Neural cell (in vitro differentiated cells): Measurements from ENCODE around the gene NMU. TPM values are rescaled to one million over a fixed set of nuclear protein-coding genes. Genes with fewer than 3 reads are reported as not detected.

Experiments used
- H2AFZ ChIP-seq: fragments of 200-600, 300-800 bp; sonication (generic), shearing (Covaris generic); 2 replicates; pipeline ENCODE4 v1.6.0; 2014; ENCODE audit warnings: low read depth, mild to moderate bottlenecking, antibody characterized with exemption, low read length, moderate library complexity
- H3F3A ChIP-seq: fragments of 200-600 bp; shearing (Covaris generic); 2 replicates; pipeline ENCODE4 v1.6.1; 2016; ENCODE audit warnings: mild to moderate bottlenecking, moderate library complexity, mixed read lengths, antibody characterized with exemption, low read length; ENCODE audit not compliant: insufficient read depth, poor library complexity, severe bottlenecking
- H3K27ac ChIP-seq: fragments of 200-600, 300-800 bp; sonication (generic), shearing (Covaris generic); 2 replicates; pipeline ENCODE4 v1.5.1; 2014; ENCODE audit warnings: mild to moderate bottlenecking, low read length, moderate library complexity
- H3K27me3 ChIP-seq: fragments of 300-800, 200-600 bp; sonication (generic), shearing (Covaris generic); 2 replicates; pipeline ENCODE4 v1.6.0; 2014; ENCODE audit warnings: mild to moderate bottlenecking, low read depth, low read length, moderate library complexity; ENCODE audit not compliant: insufficient read depth
- H3K36me3 ChIP-seq: fragments of 300-800, 200-600 bp; sonication (generic), shearing (Covaris generic); 2 replicates; pipeline ENCODE4 v1.5.1; 2014; ENCODE audit warnings: mild to moderate bottlenecking, antibody characterized with exemption, low read length, moderate library complexity; ENCODE audit not compliant: insufficient read depth
- H3K4me2 ChIP-seq: fragments of 300-800, 200-600 bp; sonication (generic), shearing (Covaris generic); 2 replicates; pipeline ENCODE4 v1.6.0; 2014; ENCODE audit warnings: mild to moderate bottlenecking, low read length
- H3K4me3 ChIP-seq: fragments of 300-800, 200-600 bp; sonication (generic), shearing (Covaris generic); 2 replicates; pipeline ENCODE4 v1.5.1; 2014; ENCODE audit warnings: mild to moderate bottlenecking, low read length, moderate library complexity
- H3K79me2 ChIP-seq: fragments of 200-600 bp; shearing (Covaris generic); replicated peaks from 2 replicates; pipeline ENCODE4 v1.6.0; 2014; ENCODE audit warnings: mild to moderate bottlenecking, low read length, moderate library complexity; ENCODE audit not compliant: insufficient read depth
- H3K9ac ChIP-seq: fragments of 300-800, 200-600 bp; sonication (generic), shearing (Covaris generic); 2 replicates; pipeline ENCODE4 v1.6.1; 2016; ENCODE audit warnings: mild to moderate bottlenecking, low read length, mixed read lengths
- H3K9me2 ChIP-seq: fragments of 200-600 bp; shearing (Covaris generic); 2 replicates; pipeline ENCODE4 v1.6.1; 2016; ENCODE audit warnings: mild to moderate bottlenecking, low read length, mixed read lengths; ENCODE audit not compliant: insufficient read depth
- H3K9me3 ChIP-seq: fragments of 200-600, 300-800 bp; sonication (generic), shearing (Covaris generic); 2 replicates; pipeline ENCODE4 v1.6.1; 2016; ENCODE audit warnings: mild to moderate bottlenecking, mixed run types, low read length, moderate library complexity, mixed read lengths
- H4K20me1 ChIP-seq: fragments of 200-600 bp; shearing (Covaris generic); 2 replicates; pipeline ENCODE4 v1.6.1; 2016; ENCODE audit warnings: mild to moderate bottlenecking, mixed run types; ENCODE audit not compliant: insufficient read depth
- CTCF ChIP-seq: fragments of 450-650 bp; IDR thresholded peaks from 2 replicates; pipeline ENCODE4 v1.5.1; 2014; ENCODE audit warnings: antibody characterized with exemption, mild to moderate bottlenecking, moderate library complexity; ENCODE audit not compliant: poor library complexity, severe bottlenecking
- EP300 ChIP-seq: fragments of 450-650 bp; conservative IDR thresholded peaks from 2 replicates; pipeline ENCODE4 v1.6.1; 2014; ENCODE audit warnings: antibody characterized with exemption, mild to moderate bottlenecking, moderate library complexity; ENCODE audit not compliant: poor library complexity, severe bottlenecking
- EZH2 ChIP-seq: fragments of 200-600, 300-800 bp; shearing (Covaris generic), sonication (generic); IDR thresholded peaks from 2 replicates; pipeline ENCODE4 v1.6.1; 2014; ENCODE audit warnings: antibody characterized with exemption, low read length, borderline replicate concordance, mild to moderate bottlenecking; ENCODE audit not compliant: insufficient read depth, poor library complexity, severe bottlenecking
- MXI1 ChIP-seq: fragments of 450-650 bp; conservative IDR thresholded peaks from 2 replicates; pipeline ENCODE4 v1.6.1; 2014; ENCODE audit warnings: antibody characterized with exemption, mild to moderate bottlenecking; ENCODE audit not compliant: poor library complexity, severe bottlenecking
- POLR2AphosphoS5 ChIP-seq: IDR thresholded peaks from 2 replicates; pipeline ENCODE4 v1.6.1; 2012
- RAD21 ChIP-seq: fragments of 450-650 bp; conservative IDR thresholded peaks from 2 replicates; pipeline ENCODE4 v1.6.1; 2014; ENCODE audit warnings: antibody characterized with exemption, mild to moderate bottlenecking, moderate library complexity
- REST ChIP-seq: IDR thresholded peaks from 2 replicates; pipeline ENCODE4 v1.6.1; 2012; ENCODE audit warnings: borderline replicate concordance
- SMC3 ChIP-seq: fragments of 450-650 bp; conservative IDR thresholded peaks from 2 replicates; pipeline ENCODE4 v1.6.1; 2014; ENCODE audit warnings: antibody characterized with exemption, mild to moderate bottlenecking, moderate library complexity; ENCODE audit not compliant: poor library complexity
- TAF1 ChIP-seq: IDR thresholded peaks from 2 replicates; pipeline ENCODE4 v1.6.1; 2012; ENCODE audit warnings: low read depth
- polyA plus RNA-seq: library from polyadenylated mRNA; depleted of rRNA; stranded (reverse); fragments of >200 nt; gene quantifications from 2 replicates; pipeline ENCODE4 v1.2.3, GENCODE V29; 2014

NMU gene
- polyA plus RNA-seq, 1 donor from 2014 or later, result 47.2 TPM

GRCh38 chr4:55546756-55547465 lies 89.2 kb downstream of the NMU start, which contains the start of gene CLOCK:
CLOCK (minus strand) TSS chr4:55546909; CDS start chr4:55482785, 64,124 bp downstream.
- Histone ChIP-seq H3K36me3 (no peaks in the 10 kb centered on the region), H3K9me3 (no peaks in the 10 kb centered on the region), H3K27me3 (no peaks in the 10 kb centered on the region), H2AFZ (peak within 1 kb of the TSS; percentile 91), H4K20me1 (no peaks in the 10 kb centered on the region), H3F3A (peaks cover 7% of the 10 kb centered on the region), H3K79me2 (peaks cover 28% of the 10 kb centered on the region), H3K4me2 (peak within 1 kb of the TSS; percentile 96), H3K9ac (peak within 1 kb of the TSS; percentile 88), H3K9me2 (no peaks in the 10 kb centered on the region), H3K27ac (peak within 1 kb of the TSS; percentile 91), H3K4me3 (peak within 1 kb of the TSS; percentile 98)
- peak; percentile 55 for TF ChIP-seq POLR2AphosphoS5
- TF ChIP-seq RAD21, result peak; percentile 38
- TF ChIP-seq TAF1, result peak; percentile 64
- TF ChIP-seq EP300, result peak; percentile 45
- peak; percentile 69 for TF ChIP-seq CTCF
- TF ChIP-seq SMC3, result no peak
- TF ChIP-seq EZH2, result no peak
- TF ChIP-seq MXI1, result peak; percentile 75

GRCh38 chr4:55546506-55546755 lies 89.7 kb downstream of the NMU start:
- H3K36me3 ChIP-seq, result no peaks in the 10 kb centered on the region
- no peaks in the 10 kb centered on the region for H3K9me2 ChIP-seq
- peaks cover 33% of the 10 kb centered on the region for H3K79me2 ChIP-seq
- H4K20me1 ChIP-seq, result no peaks in the 10 kb centered on the region
- peaks cover 7% of the 10 kb centered on the region for H3F3A ChIP-seq
- H2AFZ ChIP-seq, result no peak overlapping the region
- H3K9ac ChIP-seq, result peak overlapping the region; percentile 88
- H3K4me3 ChIP-seq, result peak overlapping the region; percentile 98
- H3K9me3 ChIP-seq, result no peaks in the 10 kb centered on the region
- no peak for TF ChIP-seq TAF1
- no peak for TF ChIP-seq RAD21
- no peak for TF ChIP-seq EP300
- no peak for TF ChIP-seq SMC3
- no peak for TF ChIP-seq REST
- no peak for TF ChIP-seq CTCF
- TF ChIP-seq EZH2, result no peak
- no peak for TF ChIP-seq POLR2AphosphoS5
- no peak for TF ChIP-seq MXI1
- H3K4me2 ChIP-seq, result no peak overlapping the region
- H3K27me3 ChIP-seq, result no peaks in the 10 kb centered on the region
- H3K27ac ChIP-seq, result peak overlapping the region; percentile 91
